Inferior parietal cortex (tissue), 1 donor: ENCODE measurements around the gene NCR3LG1.

Experiments used
- DNase-seq: peaks from one replicate; pipeline ENCODE4 v3.0.0-alpha.2; 2016; ENCODE audit errors: extremely low spot score

Gene NCR3LG1, protein sequence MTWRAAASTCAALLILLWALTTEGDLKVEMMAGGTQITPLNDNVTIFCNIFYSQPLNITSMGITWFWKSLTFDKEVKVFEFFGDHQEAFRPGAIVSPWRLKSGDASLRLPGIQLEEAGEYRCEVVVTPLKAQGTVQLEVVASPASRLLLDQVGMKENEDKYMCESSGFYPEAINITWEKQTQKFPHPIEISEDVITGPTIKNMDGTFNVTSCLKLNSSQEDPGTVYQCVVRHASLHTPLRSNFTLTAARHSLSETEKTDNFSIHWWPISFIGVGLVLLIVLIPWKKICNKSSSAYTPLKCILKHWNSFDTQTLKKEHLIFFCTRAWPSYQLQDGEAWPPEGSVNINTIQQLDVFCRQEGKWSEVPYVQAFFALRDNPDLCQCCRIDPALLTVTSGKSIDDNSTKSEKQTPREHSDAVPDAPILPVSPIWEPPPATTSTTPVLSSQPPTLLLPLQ

DNA sequence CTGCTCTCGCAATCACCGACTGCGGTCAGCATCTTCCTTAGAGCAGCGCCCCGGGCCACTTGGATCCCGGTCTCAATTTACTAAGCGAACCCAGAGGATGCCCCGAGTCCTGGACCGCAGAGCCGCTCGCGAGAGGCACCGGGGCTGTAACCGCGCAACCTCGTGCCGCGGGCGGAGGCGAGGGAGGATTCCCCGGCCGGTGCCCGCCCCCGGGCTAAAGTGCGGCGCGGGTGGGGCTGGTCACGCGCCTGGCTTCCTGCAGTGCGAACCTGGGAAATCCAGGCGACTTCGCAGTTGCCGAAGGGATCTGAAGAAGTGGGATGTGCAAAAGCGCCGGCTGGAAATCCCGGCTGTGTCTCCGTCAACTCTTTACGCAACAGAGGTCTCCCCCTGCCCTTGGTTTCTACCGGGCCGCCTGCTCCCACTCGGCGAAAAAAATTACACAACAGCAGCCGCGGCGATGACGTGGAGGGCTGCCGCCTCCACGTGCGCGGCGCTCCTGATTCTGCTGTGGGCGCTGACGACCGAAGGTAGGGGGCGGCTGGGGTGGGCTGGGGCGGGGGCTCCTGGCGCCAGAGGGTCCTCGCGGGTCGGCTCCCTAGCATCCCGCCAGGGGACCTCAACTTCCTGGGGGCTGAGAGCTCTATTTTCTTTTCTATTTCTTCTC, at the start of gene NCR3LG1:
Gene NCR3LG1, plus strand, starts transcription at position 291 of the 667 bp plus-strand sequence. Its CDS starts 170 bp downstream, at position 461.
- DNase-seq, result peak; percentile 47

DNA sequence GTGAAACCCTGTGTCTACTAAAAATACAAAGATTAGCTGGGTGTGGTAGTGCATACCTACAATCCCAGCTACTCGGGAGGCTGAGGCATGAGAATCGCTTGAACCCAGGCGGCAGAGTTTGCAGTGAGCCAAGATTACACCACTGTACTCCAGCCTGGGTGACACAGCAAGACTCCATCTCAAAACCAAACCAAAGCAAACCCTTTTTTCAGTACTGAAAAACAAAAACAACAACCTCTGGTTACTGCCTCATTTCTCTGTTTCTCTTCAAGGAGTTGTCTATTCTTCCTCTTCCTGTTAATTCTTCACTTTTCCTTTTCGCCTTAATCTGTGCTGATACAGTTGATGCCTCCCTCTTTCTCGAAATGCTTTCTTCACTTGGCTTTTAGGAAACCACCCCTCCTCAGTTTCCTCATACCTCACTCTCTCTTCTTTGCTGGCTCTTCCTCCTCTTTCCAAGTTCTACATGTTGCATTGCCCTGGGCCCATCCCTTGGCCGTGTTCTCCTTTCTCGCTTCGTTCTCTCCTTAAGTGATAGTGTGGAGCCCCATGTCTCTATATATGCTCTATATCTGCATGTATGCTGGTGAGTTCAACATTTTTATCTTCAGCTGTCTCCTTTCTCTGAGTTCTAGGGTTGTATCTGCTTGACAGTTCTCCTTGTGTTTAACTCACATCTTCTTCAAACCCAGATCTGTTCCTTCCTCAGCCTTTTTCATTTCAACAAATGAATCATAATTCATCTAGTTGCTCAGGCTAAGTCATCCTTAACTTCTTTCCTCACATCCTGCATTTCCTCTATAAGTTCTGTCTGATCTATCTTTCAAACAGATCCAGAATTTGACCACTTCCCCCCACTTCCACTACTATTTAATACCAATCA, 38.0 kb upstream of the NCR3LG1 start:
- DNase-seq, result no peak

DNA sequence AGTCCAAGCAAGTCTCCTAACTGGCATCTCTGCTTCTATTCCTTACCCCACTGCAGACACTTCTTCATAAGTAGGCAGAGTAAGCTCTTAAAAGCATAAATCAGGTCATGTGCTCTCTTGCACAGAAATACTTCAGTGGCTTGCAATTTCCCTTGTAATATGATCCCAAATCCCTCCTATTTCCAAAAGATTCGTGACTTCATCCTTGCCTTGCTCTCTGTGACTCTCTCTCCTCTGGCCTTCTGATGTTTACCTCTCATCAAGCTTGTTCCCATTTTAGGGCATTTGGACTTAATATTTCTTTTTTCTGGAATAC, 37.4 kb upstream of the NCR3LG1 start:
- no peak for DNase-seq

DNA sequence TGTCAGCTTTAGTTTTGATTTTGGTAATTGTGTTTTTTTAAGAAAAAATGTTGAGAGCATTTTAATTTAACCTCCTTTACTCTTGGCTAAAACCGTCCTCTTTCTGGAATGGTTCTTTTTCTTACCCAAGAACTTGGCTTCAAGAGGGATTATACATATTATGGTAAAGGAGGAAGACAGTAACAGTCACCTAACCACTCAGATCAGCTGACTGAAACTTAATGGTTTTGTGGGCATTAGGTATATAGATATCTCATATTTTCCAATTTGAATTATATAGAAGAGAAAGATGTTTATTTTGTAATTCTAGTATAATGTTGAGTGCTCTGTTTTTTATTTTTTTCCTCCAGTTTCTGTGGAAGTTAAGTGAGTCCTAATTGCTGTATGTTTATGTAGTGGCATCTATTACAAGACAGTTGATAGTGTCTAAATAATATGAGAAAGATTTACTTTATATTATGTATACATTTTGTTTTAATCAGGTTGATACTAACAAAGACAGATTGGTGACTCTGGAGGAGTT, 36.6 kb upstream of the NCR3LG1 start:
- no peak for DNase-seq

DNA sequence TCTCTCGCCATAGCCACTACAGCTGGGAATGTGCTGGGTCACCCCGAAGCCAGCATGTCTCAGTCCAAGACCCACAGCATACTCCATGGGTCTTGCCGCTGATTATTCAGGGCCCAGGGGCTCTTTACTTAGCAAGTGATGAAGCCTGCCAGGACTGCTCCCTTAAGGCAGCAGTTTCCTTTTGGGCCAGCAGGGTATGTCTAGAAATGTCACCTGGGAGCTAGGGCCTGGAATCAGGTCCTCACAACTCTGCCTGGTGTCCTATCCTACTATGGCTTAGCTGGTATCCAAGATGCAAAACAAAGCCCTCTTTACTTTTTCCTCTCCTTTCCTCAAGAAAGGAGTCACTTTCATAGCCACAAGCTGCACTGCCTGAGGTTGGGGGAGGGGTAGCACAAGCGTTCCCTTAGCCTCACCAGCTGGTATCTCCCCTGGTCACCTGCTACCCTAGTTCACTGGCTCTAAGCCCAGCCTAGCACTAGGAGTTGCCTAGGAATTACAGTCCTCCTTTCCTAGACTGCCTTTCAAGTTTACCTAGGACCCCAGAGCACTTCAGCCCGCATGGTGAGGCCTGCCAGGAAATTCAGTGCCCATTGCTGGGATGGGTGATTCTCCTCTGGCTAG, 22.6 kb upstream of the NCR3LG1 start:
- no peak for DNase-seq

DNA sequence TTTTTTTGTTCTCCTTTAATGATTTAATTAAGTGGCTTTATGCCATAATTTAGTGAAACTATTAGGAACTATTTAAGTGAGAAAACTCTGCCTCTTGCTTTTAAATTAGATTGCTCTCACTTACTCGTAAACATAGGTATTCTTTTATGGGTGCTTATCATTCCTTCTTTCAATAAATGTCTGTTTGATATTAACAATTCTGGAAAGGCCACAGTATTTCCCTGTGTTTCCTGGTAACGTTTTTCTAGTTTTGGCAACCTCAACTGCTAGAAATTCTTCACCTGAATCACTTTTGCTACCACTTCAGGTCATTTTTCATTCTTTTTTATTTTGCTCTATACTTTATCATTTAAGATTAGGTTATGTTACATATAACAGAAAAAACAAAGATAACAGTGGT, 19.9 kb upstream of the NCR3LG1 start:
- DNase-seq, result no peak

DNA sequence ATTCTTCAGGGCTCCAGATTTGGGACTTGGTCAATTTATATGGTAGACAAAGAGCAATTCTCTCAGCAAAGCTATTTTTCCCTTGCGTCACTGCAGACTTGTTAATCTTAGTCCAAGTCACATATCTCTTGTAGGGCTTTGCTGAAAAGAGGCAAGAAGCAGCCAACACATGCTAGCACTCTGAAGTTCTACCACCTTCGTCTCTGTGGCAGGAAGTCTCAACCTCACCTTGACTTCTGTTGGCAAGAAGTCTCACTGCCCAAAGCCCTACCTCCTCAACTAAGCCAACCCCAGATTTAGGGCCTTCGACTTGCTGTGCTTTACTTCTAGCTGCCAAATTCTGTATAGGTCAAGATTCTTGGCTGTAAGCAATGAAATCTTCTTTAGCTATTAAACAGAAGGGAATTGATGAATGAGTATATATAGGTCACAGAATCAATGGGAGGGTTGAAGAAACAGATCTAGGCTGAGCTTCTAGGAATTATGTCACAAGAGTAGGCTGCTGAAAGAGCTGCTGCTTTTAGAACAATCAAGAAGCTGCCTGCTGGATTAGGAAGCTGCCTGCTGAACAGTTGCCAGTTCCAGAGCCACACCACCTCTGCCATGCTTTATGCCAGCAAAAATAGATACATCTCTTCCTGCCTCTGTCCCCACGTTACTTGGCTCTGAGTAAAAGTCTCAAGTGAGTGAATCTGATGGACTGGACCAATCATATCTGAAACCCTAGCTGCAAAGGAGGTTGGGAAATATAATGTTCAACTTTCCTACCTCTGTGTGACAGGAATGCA, 17.6 kb upstream of the NCR3LG1 start:
- DNase-seq, result no peak

DNA sequence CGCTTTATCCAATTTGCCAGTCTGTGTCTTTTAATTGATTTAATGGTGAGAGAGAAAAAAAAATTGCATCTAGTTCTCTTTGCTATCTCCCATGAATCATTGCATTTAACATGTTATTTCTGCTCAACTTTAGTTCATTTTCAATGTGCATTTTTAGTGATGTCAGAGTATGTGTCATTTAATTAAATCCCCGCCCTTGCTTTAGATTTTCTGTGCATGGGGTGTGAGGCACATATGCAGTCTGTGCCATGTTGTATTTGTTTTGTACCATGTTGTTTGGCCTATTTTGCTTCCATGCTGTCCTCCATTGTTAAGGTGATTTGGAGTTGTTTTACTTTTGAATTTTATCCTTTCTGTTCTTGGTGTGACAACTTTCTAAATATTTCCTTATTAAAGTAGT, 8.3 kb upstream of the NCR3LG1 start:
- DNase-seq, result no peak

DNA sequence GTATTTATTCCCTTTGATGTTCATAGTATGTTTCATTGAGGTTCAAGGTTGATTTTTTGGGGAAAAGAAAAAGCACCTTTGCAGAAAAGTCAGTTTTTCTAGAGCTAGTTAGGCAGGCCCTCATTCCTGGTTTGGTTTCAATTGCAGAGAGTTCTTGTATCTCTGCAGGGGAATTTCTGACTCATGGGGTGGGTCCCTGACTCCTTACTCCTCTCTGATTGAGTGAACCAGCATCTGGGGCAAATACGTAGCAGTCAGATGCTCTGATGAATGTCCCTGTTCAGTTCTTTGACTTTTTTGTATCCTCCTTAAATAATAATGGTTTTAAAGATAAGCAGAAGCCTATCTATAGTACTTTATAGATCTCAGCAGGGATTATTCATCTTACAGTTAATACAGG, 7.7 kb upstream of the NCR3LG1 start:
- no peak for DNase-seq

DNA sequence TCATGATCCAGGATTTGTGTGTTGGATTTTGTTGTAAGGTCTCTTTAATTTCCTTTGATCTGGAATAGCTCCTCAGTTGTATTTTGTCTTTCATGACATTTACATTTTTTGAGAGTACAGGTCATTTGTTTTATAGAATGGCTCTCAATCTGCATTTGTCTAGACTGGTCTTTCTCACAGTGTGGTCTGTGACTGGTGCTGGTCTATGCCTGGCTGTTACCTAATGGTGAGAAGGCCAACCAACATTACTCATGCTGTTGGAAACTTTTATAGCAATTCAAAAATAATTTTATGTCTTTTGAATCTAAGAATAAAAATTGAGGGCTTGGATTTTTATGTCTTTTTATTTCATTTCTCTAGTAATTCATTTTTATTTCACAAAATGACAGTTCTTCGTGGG, 3.9 kb upstream of the NCR3LG1 start:
- DNase-seq, result no peak

DNA sequence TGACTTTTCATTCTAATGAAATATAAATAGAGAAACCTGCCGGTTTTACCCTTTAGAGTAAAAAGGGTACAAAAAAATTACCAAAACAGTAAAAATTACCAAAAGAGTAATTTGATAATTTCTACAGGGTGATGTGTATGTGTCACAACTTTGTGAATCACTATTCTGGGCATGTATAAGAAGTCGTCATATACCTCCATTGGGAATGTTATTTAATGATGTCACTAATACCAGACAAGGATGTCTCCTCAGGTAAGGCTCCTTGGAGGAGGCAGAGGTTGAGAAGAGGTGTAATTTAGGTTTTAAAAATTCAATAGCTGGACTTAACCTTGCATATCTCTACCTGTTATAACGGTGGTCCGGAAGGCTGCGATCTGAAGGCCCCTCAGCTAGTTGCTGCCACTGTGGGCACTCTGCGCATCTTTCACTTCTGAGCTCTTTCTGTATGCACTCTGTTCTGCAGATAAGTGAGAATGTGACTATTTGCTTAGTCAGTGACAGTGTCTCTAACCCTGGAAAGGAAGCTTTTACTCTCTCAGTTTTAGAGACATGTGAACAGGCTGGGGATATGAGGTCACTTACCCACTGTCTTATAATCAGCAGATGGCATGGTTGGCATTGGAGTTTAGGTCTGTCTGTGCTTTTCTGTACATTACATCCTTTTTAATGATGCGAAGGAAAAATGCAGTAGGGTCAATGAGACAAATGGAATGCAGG, 987 bp upstream of the NCR3LG1 start:
- DNase-seq, result no peak

DNA sequence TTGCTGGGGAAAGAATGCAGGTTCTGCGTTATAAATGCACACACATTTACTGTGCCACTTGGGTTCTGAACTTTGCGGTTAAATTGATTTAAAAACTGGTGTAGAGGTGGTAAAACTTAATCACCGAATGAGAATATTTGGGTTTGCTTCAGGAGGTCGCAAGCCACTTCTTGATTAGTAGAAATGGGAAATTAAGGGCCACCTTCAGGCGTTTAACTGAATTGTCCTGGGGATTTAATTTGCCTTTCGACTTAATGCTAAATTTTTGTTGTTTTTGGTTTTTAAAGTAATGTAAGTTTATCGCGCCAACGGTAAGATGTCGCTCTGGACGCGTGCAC, 459 bp upstream of the NCR3LG1 start:
- DNase-seq, result no peak

DNA sequence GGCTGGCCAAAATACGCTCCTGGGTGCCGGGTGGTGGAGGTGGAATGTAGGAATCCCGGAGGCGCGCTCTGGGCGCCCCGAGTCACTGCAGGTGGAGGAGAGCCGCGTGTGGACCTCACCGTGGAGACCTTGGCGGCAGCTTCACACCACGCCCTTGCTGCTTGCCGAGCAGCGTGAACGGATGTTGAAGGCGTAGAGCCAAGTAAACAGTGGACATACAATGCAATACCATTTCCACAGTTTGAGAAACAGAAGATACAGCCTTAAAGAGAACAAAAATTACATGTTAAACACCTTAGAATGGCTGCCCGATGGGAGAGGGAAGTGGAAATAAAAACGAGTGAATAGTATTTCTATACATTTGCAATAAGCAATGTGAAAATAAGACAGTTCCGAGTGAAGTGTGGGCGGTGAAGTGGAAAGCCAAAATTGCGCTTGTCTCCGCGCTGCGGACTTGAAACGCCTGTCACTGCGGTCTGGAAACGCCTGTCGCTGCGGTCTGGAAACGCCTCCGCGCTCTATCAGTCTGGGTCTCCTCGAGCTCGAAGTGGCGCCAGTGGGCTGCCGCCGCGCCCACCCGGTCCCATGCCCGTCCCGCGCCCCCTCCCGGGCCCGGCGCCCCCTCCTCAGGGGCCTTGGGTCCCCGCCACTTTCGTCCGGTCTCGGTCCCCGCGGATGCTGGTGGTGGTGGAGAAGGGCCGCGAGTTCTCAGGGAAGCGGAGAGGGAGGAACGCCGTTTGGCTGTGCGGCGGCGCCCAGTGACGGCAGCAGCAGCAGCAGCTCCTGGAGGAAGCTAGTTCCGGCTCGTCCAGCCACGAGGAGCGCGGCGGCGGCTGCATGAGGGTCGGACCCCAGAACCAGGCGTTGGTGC, 1.6 kb downstream of the NCR3LG1 start:
- DNase-seq, result peak; percentile 57

DNA sequence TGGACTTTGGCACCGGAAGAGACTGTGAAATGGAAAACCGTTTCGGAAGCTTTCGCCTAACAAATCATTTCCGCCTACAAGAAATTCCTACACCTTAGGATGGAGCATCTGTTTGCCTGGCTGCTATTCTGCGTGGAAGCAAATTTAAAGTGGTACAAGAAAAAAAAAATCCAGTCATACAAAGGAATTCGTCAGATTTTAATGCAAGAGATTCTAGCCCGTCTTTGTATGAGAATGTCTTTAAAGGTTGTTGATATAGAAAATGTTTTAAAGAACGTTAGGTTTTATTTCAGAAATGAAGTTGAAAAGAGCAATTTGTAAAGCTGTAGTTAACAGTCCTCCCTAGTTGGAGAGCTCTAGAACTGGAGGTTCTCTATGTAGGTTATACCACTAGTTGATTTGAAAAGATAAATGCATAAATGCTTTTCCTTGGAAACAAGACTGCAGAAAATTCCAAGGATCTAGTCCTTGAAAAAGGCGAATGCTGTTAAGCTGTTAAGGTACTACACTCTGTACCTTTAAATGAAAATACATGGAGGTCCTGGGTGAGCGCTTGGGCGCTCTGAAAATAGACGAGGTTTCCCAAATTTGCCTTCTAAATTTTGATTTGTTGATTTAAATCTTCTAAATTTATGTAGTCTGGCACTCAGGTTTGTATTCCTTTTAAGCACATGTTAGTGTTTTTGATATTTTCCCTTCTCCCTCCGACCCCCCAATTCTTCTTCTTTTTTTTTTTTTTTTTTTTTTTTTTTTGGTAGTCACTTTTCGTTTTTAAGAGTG, 2.4 kb downstream of the NCR3LG1 start:
- DNase-seq, result peak; percentile 56

DNA sequence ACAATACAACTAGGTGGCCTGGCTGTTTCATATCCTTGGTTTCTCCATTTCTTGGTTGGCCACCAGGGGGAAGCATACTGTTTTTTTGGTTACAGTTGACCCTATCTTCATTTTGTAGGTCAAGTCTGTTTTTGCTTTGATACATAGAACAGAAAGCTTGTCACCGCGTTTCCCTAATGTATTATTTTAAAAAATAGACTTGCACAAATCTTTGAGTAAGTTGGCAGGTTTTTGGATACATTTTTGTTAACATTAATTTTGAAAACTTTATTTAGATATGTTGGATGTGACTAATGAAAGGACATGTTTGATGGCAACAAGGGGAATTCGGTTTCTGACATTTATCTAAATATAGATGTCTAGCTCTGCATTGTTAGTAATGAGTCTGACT, 3.0 kb downstream of the NCR3LG1 start:
- peak; percentile 77 for DNase-seq

DNA sequence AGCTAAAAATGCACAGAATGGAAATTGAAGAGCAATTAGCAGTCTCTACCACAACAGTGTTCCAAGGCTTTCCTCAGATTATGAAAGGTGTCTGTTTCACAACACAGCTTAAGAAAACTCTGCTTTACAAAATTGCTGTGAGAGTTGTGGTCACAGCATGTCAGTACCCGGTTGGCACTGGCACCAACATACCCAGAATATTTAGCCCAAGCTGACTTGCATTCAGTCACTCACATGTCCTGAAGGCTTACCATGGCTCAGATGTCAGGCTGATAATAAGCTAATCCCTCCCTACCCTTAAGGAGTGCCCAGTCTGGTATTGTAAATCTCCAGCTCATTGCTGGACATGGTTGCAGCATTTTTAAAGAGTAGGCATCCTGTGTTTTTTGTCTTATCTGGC, 14.9 kb downstream of the NCR3LG1 start:
- no peak for DNase-seq

DNA sequence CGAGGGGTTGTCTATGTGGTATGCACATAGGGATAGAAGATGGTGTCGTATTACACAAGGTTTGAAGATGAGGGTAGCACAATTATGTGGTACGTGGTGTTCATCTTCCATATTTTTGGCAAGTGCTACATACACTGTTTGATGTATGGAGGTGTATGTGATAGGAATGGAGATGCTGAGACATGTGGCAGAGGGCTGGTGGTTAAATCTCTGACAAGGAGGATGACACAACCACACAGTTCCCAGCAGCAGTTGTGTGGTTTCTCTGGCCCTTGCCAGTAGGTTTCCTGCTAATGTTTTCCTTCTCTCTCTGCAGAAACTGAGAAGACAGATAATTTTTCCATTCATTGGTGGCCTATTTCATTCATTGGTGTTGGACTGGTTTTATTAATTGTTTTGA, 17.0 kb downstream of the NCR3LG1 start:
- no peak for DNase-seq

DNA sequence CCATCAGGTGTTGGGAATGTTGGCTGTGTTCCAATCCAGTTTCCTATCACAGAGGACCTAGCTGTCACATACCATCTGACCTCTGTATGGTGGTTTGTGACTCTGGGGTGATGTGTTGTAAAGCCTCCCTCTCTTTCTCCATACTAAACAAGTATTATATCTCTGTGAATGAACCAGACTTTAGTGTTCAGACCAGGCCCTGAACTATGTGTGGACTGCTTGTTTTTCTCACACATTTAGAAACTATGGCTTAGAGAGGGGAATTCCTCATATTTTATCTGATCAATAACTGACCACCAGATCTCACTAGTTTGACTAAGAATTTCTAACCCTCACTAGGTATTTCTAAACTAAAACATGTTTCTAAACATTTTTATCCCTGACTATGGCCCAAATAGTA, 17.5 kb downstream of the NCR3LG1 start:
- DNase-seq, result no peak
